Suprapubic skin (tissue), 4 donors: Measurements from ENCODE around the gene GRAMD4.

Experiments used
- CTCF ChIP-seq, 2 donors: fragments of 200-600 bp in 1 of 2; fragments of 450-650 bp in 1 of 2; sonication (generic) in 1 of 2; IDR thresholded peaks; one replicate each; pipeline ENCODE4 v1.5.1; 2016 to 2019; ENCODE audit warnings: antibody characterized with exemption in 2 of 2, mild to moderate bottlenecking in 1 of 2, moderate library complexity in 1 of 2
- POLR2A ChIP-seq, 2 donors: fragments of 450-650 bp; IDR thresholded peaks; one replicate each; pipeline ENCODE4 v1.6.1; 2017; ENCODE audit warnings: antibody characterized with exemption in 2 of 2, mild to moderate bottlenecking in 2 of 2, moderate library complexity in 2 of 2
- POLR2AphosphoS5 ChIP-seq, 3 donors: sonication (generic); formaldehyde crosslinking; IDR thresholded peaks; one replicate each; pipeline ENCODE4 v1.6.1; 2017; ENCODE audit warnings: antibody characterized with exemption in 3 of 3

GRCh38 chr22:46578251-46578823, 41.8 kb upstream of the GRAMD4 start:
- no peak for TF ChIP-seq CTCF (IDR thresholded peaks at IDR 0.05)
- no peak for TF ChIP-seq POLR2A (IDR thresholded peaks at IDR 0.05)
- no peak for TF ChIP-seq POLR2AphosphoS5 (IDR thresholded peaks at IDR 0.05)
